Activated CD8-positive, alpha-beta T cell treated with anti-CD3 and anti-CD28 coated beads, Interleukin-2, amount 10 ng/mL, durations not matched to agents 7 days and 5 days (primary cell): ENCODE measurements around the gene ARMH2. TPM values are rescaled to one million over a fixed set of nuclear protein-coding genes. Genes with fewer than 3 reads are reported as not detected.

Experiments
- ATAC-seq: fragments of 150-1000 bp; cut with Tn5 transposase; one replicate; pipeline ENCODE4 v1.10.0; 2021; ENCODE audit warnings: moderate library complexity
- CTCF ChIA-PET: fragments of 350-600 bp; sonication (Branson Sonifier 250); formaldehyde crosslinking; loops from one replicate; lab custom pipeline; 2021; ENCODE audit warnings: antibody characterized with exemption; lab: Charles Lee
- POLR2A ChIA-PET: fragments of 350-600 bp; sonication (Branson Sonifier 250); formaldehyde crosslinking; loops from one replicate; lab custom pipeline; 2021; ENCODE audit warnings: antibody characterized with exemption; lab: Charles Lee
- DNase-seq: peaks from one replicate; pipeline ENCODE4 v3.0.0-alpha.2; 2020
- H3K27ac Mint-ChIP-seq: one replicate; pipeline ENCODE4 v1.8.0; 2021; ENCODE audit warnings: mild to moderate bottlenecking, mixed read lengths
- H3K27me3 Mint-ChIP-seq: one replicate; pipeline ENCODE4 v1.8.0; 2021; ENCODE audit warnings: low read depth, mixed read lengths
- H3K36me3 Mint-ChIP-seq: one replicate; pipeline ENCODE4 v1.8.0; 2021; ENCODE audit warnings: low read depth, mixed read lengths
- H3K4me1 Mint-ChIP-seq: one replicate; pipeline ENCODE4 v1.8.0; 2021; ENCODE audit warnings: low read depth, mixed read lengths
- H3K4me3 Mint-ChIP-seq: one replicate; pipeline ENCODE4 v1.8.0; 2021; ENCODE audit warnings: mild to moderate bottlenecking, mixed read lengths
- H3K9me3 Mint-ChIP-seq: one replicate; pipeline ENCODE4 v1.8.0; 2022; ENCODE audit warnings: mixed read lengths; ENCODE audit not compliant: insufficient read depth
- total RNA-seq, 2 experiments: library from RNA; stranded (reverse); gene quantifications; one replicate each; pipeline ENCODE4 v1.2.3, GENCODE V29; 2021

ARMH2 gene
- 1 to 10 TPM in 1 of 2 experiments, under 1 TPM in 1; 0.97 to 1.7 TPM for total RNA-seq

GRCh38 chr6:24798740-24799540 is at the start of gene ARMH2:
ARMH2 (minus strand) TSS chr6:24798917; CDS start chr6:24798857, 60 bp downstream.
- peaks cover 2% of the 10 kb centered on the region for H3K4me1 Mint-ChIP-seq

GRCh38 chr6:24848461-24848860 is 49.7 kb upstream of the ARMH2 start:
- Mint-ChIP-seq H3K9me3 (no peaks in the 10 kb centered on the region), H3K36me3 (peaks cover 85% of the 10 kb centered on the region), H3K4me3 (no peak overlapping the region), H3K4me1 (peaks cover 9% of the 10 kb centered on the region), H3K27ac (peak overlapping the region; percentile 12), H3K27me3 (no peaks in the 10 kb centered on the region)
- no peak for ATAC-seq
- CTCF ChIA-PET = interaction anchor here (2.8 kb wide), 2 partner anchors 7 to 223 kb away, joined by 8 to 13 read pairs; no protein-coding TSS in a partner anchor
- POLR2A ChIA-PET = no interaction called here
- no peak for DNase-seq

More at GRCh38 chr6:24798740-24799540, at the start of gene ARMH2:
- ChIA-PET POLR2A (no interaction called here), CTCF (interaction anchor here (0.9 kb wide), 1 partner anchor 228 kb away, joined by 3 read pairs; no protein-coding TSS in a partner anchor)
- Mint-ChIP-seq H3K4me3 (no peak within 1 kb of the TSS), H3K36me3 (peaks cover 31% of the 10 kb centered on the region), H3K27ac (peak within 1 kb of the TSS; percentile 26), H3K9me3 (no peaks in the 10 kb centered on the region), H3K27me3 (no peaks in the 10 kb centered on the region)
- no peak for DNase-seq
- ATAC-seq = no peak

- ATAC-seq (no peak), DNase-seq (no peak)
- no peaks in the 10 kb centered on the region for H3K9me3 Mint-ChIP-seq
- no peak overlapping the region for H3K27ac Mint-ChIP-seq
- no peaks in the 10 kb centered on the region for H3K27me3 Mint-ChIP-seq
- CTCF ChIA-PET = interaction anchor here (1.1 to 3.0 kb wide), 6 partner anchors 8 to 284 kb away, joined by 3 to 13 read pairs (median 6); no protein-coding TSS in a partner anchor
- peaks cover 10% of the 10 kb centered on the region for H3K4me1 Mint-ChIP-seq
- POLR2A ChIA-PET = no interaction called here
- peaks cover 85% of the 10 kb centered on the region for H3K36me3 Mint-ChIP-seq
- no peak overlapping the region for H3K4me3 Mint-ChIP-seq
Observed at GRCh38 chr6:24847402-24847801, 48.7 kb upstream of the ARMH2 start.

- Mint-ChIP-seq H3K4me1 (peaks cover 23% of the 10 kb centered on the region), H3K36me3 (peaks cover 91% of the 10 kb centered on the region), H3K27ac (peak overlapping the region; percentile 18), H3K9me3 (no peaks in the 10 kb centered on the region), H3K27me3 (no peaks in the 10 kb centered on the region), H3K4me3 (no peak overlapping the region)
- DNase-seq (no peak), ATAC-seq (no peak)
- POLR2A ChIA-PET = interaction anchor here (0.6 to 2.3 kb wide), 3 partner anchors 9 to 161 kb away, joined by 3 to 5 read pairs (median 3); no protein-coding TSS in a partner anchor
- CTCF ChIA-PET = interaction anchor here (0.9 to 3.0 kb wide), 3 partner anchors 10 to 172 kb away, joined by 6 to 13 read pairs (median 11); no protein-coding TSS in a partner anchor
Observed at GRCh38 chr6:24845578-24845977, 46.9 kb upstream of the ARMH2 start.

- DNase-seq (no peak), ATAC-seq (no peak)
- ChIA-PET CTCF (interaction anchor here (0.9 to 2.8 kb wide), 2 partner anchors 54 to 147 kb away, joined by 6 to 9 read pairs; no protein-coding TSS in a partner anchor), POLR2A (interaction anchor here (0.9 to 2.3 kb wide), 2 partner anchors 9 to 10 kb away, joined by 3 to 5 read pairs; no protein-coding TSS in a partner anchor)
- Mint-ChIP-seq H3K4me1 (peaks cover 30% of the 10 kb centered on the region), H3K4me3 (no peak overlapping the region), H3K36me3 (peaks cover 91% of the 10 kb centered on the region), H3K27me3 (no peaks in the 10 kb centered on the region), H3K9me3 (no peaks in the 10 kb centered on the region), H3K27ac (peak overlapping the region; percentile 32)
Observed at GRCh38 chr6:24844903-24845302, 46.2 kb upstream of the ARMH2 start.

- no peaks in the 10 kb centered on the region for H3K27me3 Mint-ChIP-seq
- peaks cover 36% of the 10 kb centered on the region for H3K4me1 Mint-ChIP-seq
- no peak overlapping the region for H3K4me3 Mint-ChIP-seq
- H3K27ac Mint-ChIP-seq = peak overlapping the region; percentile 20
- H3K9me3 Mint-ChIP-seq = no peaks in the 10 kb centered on the region
- peaks cover 91% of the 10 kb centered on the region for H3K36me3 Mint-ChIP-seq
- DNase-seq (no peak), ATAC-seq (no peak)
- ChIA-PET CTCF (interaction anchor here (0.7 to 2.8 kb wide), 2 partner anchors 148 to 371 kb away, joined by 3 to 9 read pairs; no protein-coding TSS in a partner anchor), POLR2A (interaction anchor here (2.3 kb wide), 1 partner anchor 9 kb away, joined by 5 read pairs; no protein-coding TSS in a partner anchor)
Observed at GRCh38 chr6:24844061-24844460, 45.3 kb upstream of the ARMH2 start.

GRCh38 chr6:24840187-24840586 is 41.5 kb upstream of the ARMH2 start:
- Mint-ChIP-seq H3K27ac (no peak overlapping the region), H3K9me3 (no peaks in the 10 kb centered on the region), H3K36me3 (peaks cover 86% of the 10 kb centered on the region), H3K27me3 (no peaks in the 10 kb centered on the region), H3K4me1 (peaks cover 48% of the 10 kb centered on the region), H3K4me3 (no peak overlapping the region)
- CTCF ChIA-PET = no interaction called here
- POLR2A ChIA-PET = no interaction called here
- DNase-seq (no peak), ATAC-seq (no peak)

- Mint-ChIP-seq H3K27me3 (no peaks in the 10 kb centered on the region), H3K4me3 (no peak overlapping the region), H3K4me1 (peaks cover 59% of the 10 kb centered on the region), H3K9me3 (no peaks in the 10 kb centered on the region), H3K36me3 (peaks cover 90% of the 10 kb centered on the region), H3K27ac (peak overlapping the region; percentile 46)
- DNase-seq (no peak), ATAC-seq (no peak)
- ChIA-PET CTCF (interaction anchor here (1.1 kb wide), 1 partner anchor 179 kb away, joined by 3 read pairs; no protein-coding TSS in a partner anchor), POLR2A (no interaction called here)
Observed at GRCh38 chr6:24838994-24839393, 40.3 kb upstream of the ARMH2 start.

GRCh38 chr6:24838081-24838480 is 39.4 kb upstream of the ARMH2 start:
- ChIA-PET POLR2A (no interaction called here), CTCF (interaction anchor here (1.1 kb wide), 1 partner anchor 180 kb away, joined by 3 read pairs; no protein-coding TSS in a partner anchor)
- Mint-ChIP-seq H3K36me3 (peaks cover 90% of the 10 kb centered on the region), H3K4me3 (no peak overlapping the region), H3K4me1 (peaks cover 63% of the 10 kb centered on the region), H3K27ac (peak overlapping the region; percentile 10), H3K9me3 (no peaks in the 10 kb centered on the region), H3K27me3 (no peaks in the 10 kb centered on the region)
- no peak for ATAC-seq
- no peak for DNase-seq

GRCh38 chr6:24836109-24836508 is 37.4 kb upstream of the ARMH2 start:
- POLR2A ChIA-PET = interaction anchor here (1.0 kb wide), 1 partner anchor 9 kb away, joined by 3 read pairs; no protein-coding TSS in a partner anchor
- Mint-ChIP-seq H3K36me3 (peaks cover 90% of the 10 kb centered on the region), H3K4me1 (peaks cover 54% of the 10 kb centered on the region), H3K4me3 (no peak overlapping the region), H3K27ac (peak overlapping the region; percentile 31), H3K9me3 (no peaks in the 10 kb centered on the region), H3K27me3 (no peaks in the 10 kb centered on the region)
- no peak for DNase-seq
- CTCF ChIA-PET = interaction anchor here (1.0 to 1.1 kb wide), 2 partner anchors 190 to 342 kb away, joined by 3 read pairs; no protein-coding TSS in a partner anchor
- ATAC-seq = no peak

GRCh38 chr6:24833711-24834386 is 35.1 kb upstream of the ARMH2 start:
- no peaks in the 10 kb centered on the region for H3K9me3 Mint-ChIP-seq

More at GRCh38 chr6:24833711-24834386, 35.1 kb upstream of the ARMH2 start:
- CTCF ChIA-PET = interaction anchor here (0.7 to 1.8 kb wide), 5 partner anchors 13 to 239 kb away, joined by 3 to 6 read pairs (median 4); no protein-coding TSS in a partner anchor
- DNase-seq = no peak
- POLR2A ChIA-PET = no interaction called here
- peaks cover 32% of the 10 kb centered on the region for H3K4me1 Mint-ChIP-seq
- peak; percentile 36 for ATAC-seq
- H3K36me3 Mint-ChIP-seq = peaks cover 86% of the 10 kb centered on the region
- no peaks in the 10 kb centered on the region for H3K27me3 Mint-ChIP-seq
- H3K27ac Mint-ChIP-seq = no peak overlapping the region
- no peak overlapping the region for H3K4me3 Mint-ChIP-seq
